Measurements from ENCODE around the gene DENND4A.
"Not testable (repeated sequence)": the region's sequence is repeated elsewhere in the genome, so short reads cannot be mapped to it uniquely, and the experiment has no call there.

The DENND4A gene

GRCh38 chr15:65751431-65751830 lies 40.7 kb downstream of the DENND4A start:
- no peak for DNase-seq

- DNase-seq = no peak
Observed at GRCh38 chr15:65747265-65747664, 44.8 kb downstream of the DENND4A start.

GRCh38 chr15:65743637-65744252 lies 48.3 kb downstream of the DENND4A start:
- DNase-seq = no peak

GRCh38 chr15:65740148-65740547 lies 51.9 kb downstream of the DENND4A start:
- DNase-seq = no peak

GRCh38 chr15:65738649-65739048 lies 53.4 kb downstream of the DENND4A start:
- no peak for DNase-seq

GRCh38 chr15:65733599-65733998 lies 58.5 kb downstream of the DENND4A start:
- not testable (repeated sequence) for DNase-seq

- no peak for DNase-seq
Observed at GRCh38 chr15:65732698-65733097, 59.4 kb downstream of the DENND4A start.

- no peak for DNase-seq
Observed at GRCh38 chr15:65731926-65732325, 60.2 kb downstream of the DENND4A start.

- DNase-seq = no peak
Observed at GRCh38 chr15:65730549-65731172, 61.4 kb downstream of the DENND4A start.

- DNase-seq = no peak
Observed at GRCh38 chr15:65724464-65725215, 67.5 kb downstream of the DENND4A start.

GRCh38 chr15:65723876-65724275 lies 68.2 kb downstream of the DENND4A start:
- DNase-seq = no peak

- no peak for DNase-seq
Observed at GRCh38 chr15:65722191-65722590, 69.9 kb downstream of the DENND4A start.

GRCh38 chr15:65712415-65712814 lies 79.7 kb downstream of the DENND4A start:
- no peak for DNase-seq

- DNase-seq = no peak
Observed at GRCh38 chr15:65695081-65695480, 97.0 kb downstream of the DENND4A start.

GRCh38 chr15:65690778-65691177 lies 101.3 kb downstream of the DENND4A start:
- no peak for DNase-seq

- no peak for DNase-seq
Observed at GRCh38 chr15:65690173-65690572, 101.9 kb downstream of the DENND4A start.

GRCh38 chr15:65688462-65688861 lies 103.6 kb downstream of the DENND4A start:
- no peak for DNase-seq

GRCh38 chr15:65682404-65682911 lies 109.6 kb downstream of the DENND4A start:
- no peak for DNase-seq

- no peak for DNase-seq
Observed at GRCh38 chr15:65680544-65680943, 111.5 kb downstream of the DENND4A start.

GRCh38 chr15:65676123-65676522 lies 116.0 kb downstream of the DENND4A start:
- DNase-seq = no peak

- no peak for DNase-seq
Observed at GRCh38 chr15:65675551-65675950, 116.5 kb downstream of the DENND4A start.

- DNase-seq = no peak
Observed at GRCh38 chr15:65666257-65666656, 125.8 kb downstream of the DENND4A start.

GRCh38 chr15:65663521-65663920 lies 128.6 kb downstream of the DENND4A start:
- DNase-seq = no peak

- DNase-seq = no peak
Observed at GRCh38 chr15:65660927-65661326, 131.2 kb downstream of the DENND4A start.

All from DMS153 (cell line).